SK-N-SH (cell line): Measurements from ENCODE around the gene ELFN2.

Experiments
- CTCF ChIP-seq: fragments of 200-600 bp; sonication (generic); IDR thresholded peaks from 2 replicates; pipeline ENCODE4 v1.6.1; 2017; ENCODE audit warnings: antibody characterized with exemption, mild to moderate bottlenecking, moderate library complexity
- EP300 ChIP-seq, 2 experiments: IDR thresholded peaks; 2 replicates each; pipeline versions ENCODE4 v1.4.0 to v1.6.1; 2012; ENCODE audit warnings: borderline replicate concordance in 1 of 2, low read depth in 1 of 2, low read length in 1 of 2
- JUND ChIP-seq: IDR thresholded peaks from 2 replicates; pipeline ENCODE4 v1.4.0; 2012
- POLR2AphosphoS5 ChIP-seq: IDR thresholded peaks from 2 replicates; pipeline ENCODE4 v1.6.1; 2012; ENCODE audit warnings: low read depth, low read length
- RCOR1 ChIP-seq: fragments of 150-350 bp; IDR thresholded peaks from 2 replicates; pipeline ENCODE4 v1.6.1; 2017; ENCODE audit warnings: antibody characterized with exemption, low read length
- SIN3A ChIP-seq: IDR thresholded peaks from 2 replicates; pipeline ENCODE4 v1.6.1; 2012; ENCODE audit warnings: low read depth, mild to moderate bottlenecking, low read length, moderate library complexity, borderline replicate concordance

- TF ChIP-seq RCOR1 = no peak
- no peak for TF ChIP-seq CTCF
- TF ChIP-seq SIN3A = no peak
- no peak for TF ChIP-seq JUND
- TF ChIP-seq POLR2AphosphoS5 = no peak
- no peak for TF ChIP-seq EP300 (IDR thresholded peaks at IDR 0.05; ENCODE audit: borderline replicate concordance in 1 of 2, low read depth in 1 of 2, low read length in 1 of 2)
These were observed 23.9 kb upstream of the ELFN2 start for GRCh38 chr22:37451218-37451617.
